IMR-90 (cell line): ENCODE measurements around the gene FARS2.

Experiments
- CTCF ChIP-seq: conservative IDR thresholded peaks from 2 replicates; pipeline ENCODE4 v1.5.1; 2012; ENCODE audit warnings: mild to moderate bottlenecking, low read depth, low read length, improper control_type of control experiment
- ELK1 ChIP-seq: fragments of 150-350 bp; IDR thresholded peaks from 2 replicates; pipeline ENCODE4 v1.6.1; 2016; ENCODE audit warnings: low read depth, mild to moderate bottlenecking, low read length, moderate library complexity, borderline replicate concordance
- FOS ChIP-seq: fragments of 150-350 bp; IDR thresholded peaks from 2 replicates; pipeline ENCODE4 v1.6.1; 2016; ENCODE audit warnings: low read depth, low read length
- MAFK ChIP-seq: IDR thresholded peaks from 2 replicates; pipeline ENCODE4 v1.6.1; 2012; ENCODE audit warnings: low read depth, low read length, improper control_type of control experiment
- MAZ ChIP-seq: IDR thresholded peaks from 2 replicates; pipeline ENCODE4 v1.6.1; 2012; ENCODE audit warnings: low read depth, mild to moderate bottlenecking, low read length, improper control_type of control experiment, moderate library complexity, borderline replicate concordance
- MXI1 ChIP-seq: IDR thresholded peaks from 2 replicates; pipeline ENCODE4 v1.6.1; 2012; ENCODE audit warnings: low read depth, mild to moderate bottlenecking, low read length, moderate library complexity, borderline replicate concordance
- POLR2A ChIP-seq: IDR thresholded peaks from 2 replicates; pipeline ENCODE4 v1.6.1; 2012; ENCODE audit warnings: mild to moderate bottlenecking, low read depth, low read length
- RAD21 ChIP-seq: IDR thresholded peaks from 2 replicates; pipeline ENCODE4 v1.6.1; 2012; ENCODE audit warnings: low read length, improper control_type of control experiment
- RCOR1 ChIP-seq: IDR thresholded peaks from 2 replicates; pipeline ENCODE4 v1.6.1; 2012; ENCODE audit warnings: mild to moderate bottlenecking, low read length, improper control_type of control experiment; ENCODE audit not compliant: insufficient replicate concordance
- RFX5 ChIP-seq: IDR thresholded peaks from 2 replicates; pipeline ENCODE4 v1.8.0; 2012; ENCODE audit warnings: low read depth, mild to moderate bottlenecking, low read length, moderate library complexity
- SMC3 ChIP-seq: fragments of 150-350 bp; IDR thresholded peaks from 2 replicates; pipeline ENCODE4 v1.6.1; 2016; ENCODE audit warnings: low read depth, mild to moderate bottlenecking, antibody characterized with exemption, low read length, moderate library complexity
- USF2 ChIP-seq: fragments of 150-350 bp; IDR thresholded peaks from 2 replicates; pipeline ENCODE4 v1.6.1; 2017; ENCODE audit warnings: mild to moderate bottlenecking, antibody characterized with exemption, low read length, low read depth

GRCh38 chr6:5590187-5590586 is 328.9 kb downstream of the FARS2 start:
- no peak for TF ChIP-seq POLR2A
- no peak for TF ChIP-seq CTCF
- no peak for TF ChIP-seq MAZ
- TF ChIP-seq USF2: no peak
- TF ChIP-seq FOS: no peak
- no peak for TF ChIP-seq RFX5
- TF ChIP-seq SMC3: no peak
- TF ChIP-seq RAD21: no peak
- no peak for TF ChIP-seq ELK1
- no peak for TF ChIP-seq MAFK
- no peak for TF ChIP-seq MXI1
- TF ChIP-seq RCOR1: no peak
